DOHH2 (cell line): Measurements from ENCODE around the gene ZBTB7B.
A peak's percentile ranks its signal among the peaks of the same experiment; 100 is the strongest.

ENCODE experiments used
- H3F3A ChIP-seq: fragments of 200-600 bp; sonication (generic), shearing (Covaris generic); 2 replicates; pipeline ENCODE4 v1.6.0; 2016; ENCODE audit warnings: antibody characterized with exemption, mild to moderate bottlenecking; ENCODE audit not compliant: control insufficient read depth, insufficient read depth
- H3K27ac ChIP-seq: fragments of 200-600 bp; sonication (generic); 2 replicates; pipeline ENCODE4 v1.5.1; 2014; ENCODE audit warnings: low read depth, mild to moderate bottlenecking, low read length, moderate library complexity
- H3K27me3 ChIP-seq: fragments of 200-600 bp; sonication (generic); 2 replicates; pipeline ENCODE4 v1.6.1; 2014; ENCODE audit warnings: mild to moderate bottlenecking, low read length, mixed read lengths; ENCODE audit not compliant: control insufficient read depth
- H3K36me3 ChIP-seq: fragments of 200-600 bp; sonication (generic); 2 replicates; pipeline ENCODE4 v1.6.1; 2014; ENCODE audit warnings: mild to moderate bottlenecking, low read length, moderate library complexity, mixed read lengths; ENCODE audit not compliant: control insufficient read depth
- H3K4me1 ChIP-seq: fragments of 200-600 bp; sonication (generic); 2 replicates; pipeline ENCODE4 v1.6.1; 2014; ENCODE audit warnings: mild to moderate bottlenecking, low read length, mixed read lengths; ENCODE audit not compliant: control insufficient read depth
- H3K4me2 ChIP-seq: fragments of 200-600 bp; sonication (generic); 2 replicates; pipeline ENCODE4 v1.6.0; 2014; ENCODE audit warnings: mild to moderate bottlenecking, low read length, moderate library complexity
- H3K4me3 ChIP-seq: fragments of 200-600 bp; sonication (generic); 2 replicates; pipeline ENCODE4 v1.5.1; 2014; ENCODE audit warnings: mild to moderate bottlenecking, low read length, mixed read lengths
- H3K79me2 ChIP-seq: fragments of 200-600 bp; sonication (generic); 2 replicates; pipeline ENCODE4 v1.6.1; 2014; ENCODE audit warnings: mild to moderate bottlenecking, low read length, mixed read lengths; ENCODE audit not compliant: control insufficient read depth
- H3K9me2 ChIP-seq: fragments of 200-600 bp; sonication (generic); replicated peaks from 2 replicates; pipeline ENCODE4 v1.6.1; 2014; ENCODE audit warnings: mild to moderate bottlenecking, low read length, mixed read lengths; ENCODE audit not compliant: control insufficient read depth
- H3K9me3 ChIP-seq: fragments of 200-600 bp; sonication (generic); 2 replicates; pipeline ENCODE4 v1.6.1; 2014; ENCODE audit warnings: antibody characterized with exemption, low read length, mixed read lengths; ENCODE audit not compliant: control insufficient read depth, insufficient read depth
- H4K20me1 ChIP-seq: fragments of 200-600 bp; sonication (generic); 2 replicates; pipeline ENCODE4 v1.6.0; 2014; ENCODE audit warnings: low read depth, mild to moderate bottlenecking, antibody characterized with exemption, low read length, moderate library complexity; ENCODE audit not compliant: control insufficient read depth, insufficient read depth
- CTCF ChIP-seq: fragments of 200-600 bp; sonication (generic); IDR thresholded peaks from one replicate; pipeline ENCODE4 v1.5.1; 2014; ENCODE audit warnings: antibody characterized with exemption, mild to moderate bottlenecking, low read depth, low read length; ENCODE audit not compliant: poor library complexity, severe bottlenecking
- EZH2phosphoT487 ChIP-seq: fragments of 200-600 bp; sonication (generic); IDR thresholded peaks from 2 replicates; pipeline ENCODE4 v1.6.1; 2017; ENCODE audit warnings: borderline replicate concordance, mild to moderate bottlenecking, antibody characterized with exemption, low read length, moderate library complexity, mixed read lengths

Gene ZBTB7B

GRCh38 chr1:154971341-154971998 is 31.1 kb upstream of the ZBTB7B start:
- H3K27me3 ChIP-seq = no peaks in the 10 kb centered on the region
- H3K4me1 ChIP-seq = peaks cover 36% of the 10 kb centered on the region
- no peak overlapping the region for H3K27ac ChIP-seq
- peaks cover 13% of the 10 kb centered on the region; the same call in 1 of the 2 replicates for H4K20me1 ChIP-seq
- H3K9me3 ChIP-seq = no peaks in the 10 kb centered on the region
- peaks cover 4% of the 10 kb centered on the region; the same call in 1 of the 2 replicates for H3F3A ChIP-seq
- peak overlapping the region; percentile 31; the same call in 1 of the 2 replicates for H3K4me3 ChIP-seq
- no peak for TF ChIP-seq CTCF
- no peak for TF ChIP-seq EZH2phosphoT487
- H3K36me3 ChIP-seq = peaks cover 62% of the 10 kb centered on the region
- H3K9me2 ChIP-seq = no peaks in the 10 kb centered on the region
- H3K79me2 ChIP-seq = peaks cover 67% of the 10 kb centered on the region
- H3K4me2 ChIP-seq = peak overlapping the region; percentile 48

GRCh38 chr1:154972213-154972516 is 30.4 kb upstream of the ZBTB7B start:
- TF ChIP-seq CTCF (no peak), EZH2phosphoT487 (no peak)
- H3K27me3 ChIP-seq = no peaks in the 10 kb centered on the region
- H4K20me1 ChIP-seq = peaks cover 14% of the 10 kb centered on the region; the same call in 1 of the 2 replicates
- no peaks in the 10 kb centered on the region for H3K9me2 ChIP-seq
- H3K4me1 ChIP-seq = peaks cover 43% of the 10 kb centered on the region
- H3K4me3 ChIP-seq = no peak overlapping the region; the same call in 1 of the 2 replicates
- no peak overlapping the region for H3K4me2 ChIP-seq
- peaks cover 61% of the 10 kb centered on the region for H3K36me3 ChIP-seq
- H3F3A ChIP-seq = peaks cover 4% of the 10 kb centered on the region; the same call in 1 of the 2 replicates
- no peak overlapping the region for H3K27ac ChIP-seq
- no peaks in the 10 kb centered on the region for H3K9me3 ChIP-seq
- H3K79me2 ChIP-seq = peaks cover 74% of the 10 kb centered on the region

GRCh38 chr1:154972517-154973343 is 29.9 kb upstream of the ZBTB7B start:
- Histone ChIP-seq H3K27me3 (no peaks in the 10 kb centered on the region), H3K4me2 (peak overlapping the region; percentile 70), H3K36me3 (peaks cover 61% of the 10 kb centered on the region), H3K4me3 (peak overlapping the region; percentile 95), H3K9me3 (no peaks in the 10 kb centered on the region), H4K20me1 (peaks cover 14% of the 10 kb centered on the region; the same call in 1 of the 2 replicates), H3K9me2 (no peaks in the 10 kb centered on the region), H3F3A (peaks cover 8% of the 10 kb centered on the region), H3K79me2 (peaks cover 80% of the 10 kb centered on the region), H3K27ac (no peak overlapping the region), H3K4me1 (peaks cover 48% of the 10 kb centered on the region)
- TF ChIP-seq EZH2phosphoT487 (no peak), CTCF (no peak)
